Breast epithelium (tissue), 4 donors: ENCODE data around the gene AURKA. TPM values are rescaled to one million over a fixed set of nuclear protein-coding genes. Genes with fewer than 3 reads are reported as not detected.

Experiments used
- DNase-seq, 2 donors: peaks; one replicate each; pipeline ENCODE4 v3.0.0-alpha.2; 2019; ENCODE audit warnings: low spot score in 2 of 2
- H3K27ac ChIP-seq, 2 donors: fragments of 200-600 bp; sonication (generic) in 1 of 2; one replicate each; pipeline ENCODE4 v1.5.1; 2016 to 2019; ENCODE audit warnings: mild to moderate bottlenecking in 1 of 2
- H3K27me3 ChIP-seq, 2 donors: fragments of 200-600 bp; sonication (generic) in 1 of 2; one replicate each; pipeline versions ENCODE4 v1.5.1 to v1.6.0; 2017 to 2019; ENCODE audit warnings: control low read depth in 1 of 2, mild to moderate bottlenecking in 1 of 2
- H3K36me3 ChIP-seq: fragments of 200-600 bp; one replicate; pipeline ENCODE4 v1.5.1; 2019
- H3K4me1 ChIP-seq, 2 donors: fragments of 200-600 bp; sonication (generic); one replicate each; pipeline ENCODE4 v1.5.1; 2016 to 2019; ENCODE audit warnings: control low read depth in 1 of 2
- H3K4me3 ChIP-seq, 3 donors: fragments of 200-600 bp; sonication (generic); 1 replicate in 2 of 3; 2 replicates in 1 of 3; pipeline ENCODE4 v1.5.1; 2016 to 2019; ENCODE audit warnings: mild to moderate bottlenecking in 3 of 3, moderate library complexity in 2 of 3
- H3K9me3 ChIP-seq, 2 donors: fragments of 200-600 bp; sonication (generic) in 1 of 2; one replicate each; pipeline ENCODE4 v1.5.1; 2016 to 2019; ENCODE audit warnings: control low read depth in 1 of 2
- CTCF ChIP-seq, 3 donors: fragments of 450-650 bp; IDR thresholded peaks; one replicate each; pipeline ENCODE4 v1.5.1; 2016 to 2017; ENCODE audit warnings: antibody characterized with exemption in 3 of 3, mild to moderate bottlenecking in 3 of 3, moderate library complexity in 3 of 3
- POLR2A ChIP-seq: fragments of 450-650 bp; IDR thresholded peaks from one replicate; pipeline ENCODE4 v1.6.1; 2016; ENCODE audit warnings: antibody characterized with exemption, mild to moderate bottlenecking, moderate library complexity
- POLR2AphosphoS5 ChIP-seq, 3 donors: sonication (generic); formaldehyde crosslinking; IDR thresholded peaks; one replicate each; pipeline ENCODE4 v1.6.1; 2017; ENCODE audit warnings: antibody characterized with exemption in 3 of 3
- intact Hi-C: fragments of 100-400 bp; cut with DNase I; formaldehyde crosslinking; loops from one replicate; pipeline ENCODE4 v1.15.1; 2023; ENCODE audit warnings: low total_unique reads
- total RNA-seq, 3 donors: library from RNA; depleted of rRNA; stranded (reverse); fragments of >200 nt; gene quantifications; one replicate each; pipeline ENCODE4 v1.1.0, GENCODE V29; 2016

AURKA gene
- total RNA-seq, 3 donors from 2014 or later, result 0.98 to 2.2 (median 1.6) TPM

GRCh38 chr20:56372850-56373249, 19.2 kb downstream of the AURKA start:
- no peak overlapping the region for H3K27ac ChIP-seq
- H3K4me3 ChIP-seq, result no peak overlapping the region
- H3K4me1 ChIP-seq, result no peaks in the 10 kb centered on the region
- no peak for DNase-seq
- TF ChIP-seq POLR2A (no peak), POLR2AphosphoS5 (IDR thresholded peaks at IDR 0.05) (no peak), CTCF (IDR thresholded peaks at IDR 0.05) (no peak)
- H3K9me3 ChIP-seq, result no peaks in the 10 kb centered on the region
- no peaks in the 10 kb centered on the region for H3K36me3 ChIP-seq
- intact Hi-C loops, result no loop called here
- no peaks in the 10 kb centered on the region for H3K27me3 ChIP-seq

GRCh38 chr20:56371977-56372376, 20.0 kb downstream of the AURKA start:
- H3K4me3 ChIP-seq, result no peak overlapping the region
- H3K27me3 ChIP-seq, result no peaks in the 10 kb centered on the region
- DNase-seq, result no peak
- no peaks in the 10 kb centered on the region for H3K4me1 ChIP-seq
- intact Hi-C loops, result no loop called here
- H3K9me3 ChIP-seq, result no peaks in the 10 kb centered on the region
- H3K36me3 ChIP-seq, result no peaks in the 10 kb centered on the region
- H3K27ac ChIP-seq, result no peak overlapping the region
- TF ChIP-seq POLR2A (no peak), POLR2AphosphoS5 (IDR thresholded peaks at IDR 0.05) (no peak), CTCF (IDR thresholded peaks at IDR 0.05) (no peak)

GRCh38 chr20:56369179-56369578, 22.8 kb downstream of the AURKA start:
- no peaks in the 10 kb centered on the region for H3K4me1 ChIP-seq
- no peak overlapping the region for H3K4me3 ChIP-seq
- DNase-seq, result no peak
- intact Hi-C loops, result no loop called here
- TF ChIP-seq POLR2A (no peak), POLR2AphosphoS5 (IDR thresholded peaks at IDR 0.05) (no peak), CTCF (IDR thresholded peaks at IDR 0.05) (no peak)
- H3K9me3 ChIP-seq, result no peaks in the 10 kb centered on the region
- H3K27ac ChIP-seq, result no peak overlapping the region
- no peaks in the 10 kb centered on the region for H3K27me3 ChIP-seq
- H3K36me3 ChIP-seq, result no peaks in the 10 kb centered on the region

- DNase-seq, result no peak
- no peak overlapping the region for H3K27ac ChIP-seq
- H3K27me3 ChIP-seq, result no peaks in the 10 kb centered on the region
- H3K36me3 ChIP-seq, result no peaks in the 10 kb centered on the region
- no peak overlapping the region for H3K4me3 ChIP-seq
- no peak for TF ChIP-seq POLR2A
- TF ChIP-seq CTCF (IDR thresholded peaks at IDR 0.05), result no peak
- no peak for TF ChIP-seq POLR2AphosphoS5 (IDR thresholded peaks at IDR 0.05)
- H3K4me1 ChIP-seq, result no peaks in the 10 kb centered on the region
- intact Hi-C loops, result no loop called here
- H3K9me3 ChIP-seq, result no peaks in the 10 kb centered on the region
These were observed 23.5 kb downstream of the AURKA start for GRCh38 chr20:56368351-56369134.

- Histone ChIP-seq H3K27me3 (no peaks in the 10 kb centered on the region), H3K4me1 (peaks cover 7 to 9% of the 10 kb centered on the region in 2 donors), H3K9me3 (no peaks in the 10 kb centered on the region), H3K4me3 (peak overlapping the region in 1 of 3 donors; percentile 17), H3K27ac (peak overlapping the region in 1 of 2 donors; percentile 23), H3K36me3 (no peaks in the 10 kb centered on the region)
- intact Hi-C loops, result no loop called here
- no peak for TF ChIP-seq POLR2A
- TF ChIP-seq CTCF (IDR thresholded peaks at IDR 0.05), result no peak
- TF ChIP-seq POLR2AphosphoS5 (IDR thresholded peaks at IDR 0.05), result no peak
- peak in 1 of 2 donors; percentile 41 for DNase-seq
These were observed 28.5 kb downstream of the AURKA start for GRCh38 chr20:56363491-56363890.
